CD14-positive monocyte (primary cell): ENCODE measurements around the gene EEA1. TPM values are rescaled to one million over a fixed set of nuclear protein-coding genes. Genes with fewer than 3 reads are reported as not detected.

Experiments used
- DNase-seq, 3 donors: peaks; one replicate each; pipeline ENCODE4 v3.0.0-alpha.2; 2011 to 2022
- H2AFZ ChIP-seq: 2 replicates; pipeline ENCODE4 v1.6.0; 2012; ENCODE audit warnings: mild to moderate bottlenecking, low read depth, low read length, inconsistent platforms; ENCODE audit not compliant: insufficient read depth, poor library complexity, severe bottlenecking
- H3K27ac ChIP-seq, 2 donors: 1 replicate in 1 of 2; 2 replicates in 1 of 2; pipeline ENCODE4 v1.5.1; 2012 to 2013; ENCODE audit warnings: low read length in 2 of 2, control low read depth in 1 of 2, inconsistent platforms in 1 of 2, low read depth in 1 of 2, mild to moderate bottlenecking in 1 of 2
- H3K27me3 ChIP-seq, 2 donors: one replicate each; pipeline versions ENCODE4 v1.6.0 to v1.6.1; 2011 to 2013; ENCODE audit warnings: low read length in 2 of 2; ENCODE audit not compliant: control insufficient read depth in 2 of 2, insufficient read depth in 2 of 2
- H3K36me3 ChIP-seq, 2 donors: replicated peaks in 1 of 2; 1 replicate in 1 of 2; 2 replicates in 1 of 2; pipeline versions ENCODE4 v1.5.1 to v1.6.1; 2012 to 2013; ENCODE audit warnings: low read length in 2 of 2, control low read depth in 1 of 2, inconsistent platforms in 1 of 2, mild to moderate bottlenecking in 1 of 2; ENCODE audit not compliant: insufficient read depth in 2 of 2, control insufficient read depth in 1 of 2
- H3K4me1 ChIP-seq, 2 donors: 1 replicate in 1 of 2; 2 replicates in 1 of 2; pipeline versions ENCODE4 v1.5.1 to v1.6.1; 2012 to 2013; ENCODE audit warnings: low read length in 2 of 2, control low read depth in 1 of 2, inconsistent platforms in 1 of 2, mild to moderate bottlenecking in 1 of 2, moderate library complexity in 1 of 2; ENCODE audit not compliant: insufficient read depth in 2 of 2, control insufficient read depth in 1 of 2
- H3K4me2 ChIP-seq: replicated peaks from 2 replicates; pipeline ENCODE3; 2012; ENCODE audit warnings: low read length, moderate library complexity, mild to moderate bottlenecking; ENCODE audit not compliant: poor library complexity, severe bottlenecking; ENCODE audit errors: extremely low read depth
- H3K4me3 ChIP-seq, 3 experiments: fragments of 200-600 bp in 1 of 3; sonication (generic) in 1 of 3; replicated peaks in 1 of 3; 1 replicate in 2 of 3; 2 replicates in 1 of 3; pipeline ENCODE4 v1.5.1; 2011 to 2013; ENCODE audit warnings: low read length in 3 of 3, mild to moderate bottlenecking in 3 of 3, control low read depth in 2 of 3, low read depth in 2 of 3, inconsistent platforms in 1 of 3, moderate library complexity in 1 of 3
- H3K79me2 ChIP-seq: 2 replicates; pipeline ENCODE4 v1.6.0; 2012; ENCODE audit warnings: mild to moderate bottlenecking, control low read depth, inconsistent platforms, low read length, moderate library complexity; ENCODE audit not compliant: insufficient read depth
- H3K9ac ChIP-seq: 2 replicates; pipeline ENCODE4 v1.6.0; 2017; ENCODE audit warnings: low read length, mild to moderate bottlenecking; ENCODE audit not compliant: insufficient read depth, poor library complexity, severe bottlenecking
- H3K9me3 ChIP-seq, 2 donors: replicated peaks in 1 of 2; 1 replicate in 1 of 2; 2 replicates in 1 of 2; pipeline versions ENCODE4 v1.5.1 to v1.6.1; 2012 to 2013; ENCODE audit warnings: low read length in 2 of 2, control low read depth in 1 of 2; ENCODE audit not compliant: control insufficient read depth in 1 of 2, insufficient read depth in 1 of 2
- H4K20me1 ChIP-seq: 2 replicates; pipeline ENCODE4 v1.6.0; 2012; ENCODE audit warnings: mild to moderate bottlenecking, low read length, control low read depth, moderate library complexity; ENCODE audit not compliant: insufficient read depth
- H3K27ac Mint-ChIP-seq, 7 donors: one replicate each; pipeline ENCODE4 v1.8.0; 2020; ENCODE audit warnings: mild to moderate bottlenecking in 7 of 7, mixed read lengths in 7 of 7, moderate library complexity in 6 of 7, inconsistent platforms in 2 of 7
- H3K27me3 Mint-ChIP-seq, 3 donors: one replicate each; pipeline ENCODE4 v1.8.0; 2021 to 2022; ENCODE audit warnings: low read depth in 3 of 3, mild to moderate bottlenecking in 3 of 3, mixed read lengths in 3 of 3, moderate library complexity in 3 of 3, inconsistent platforms in 1 of 3
- H3K36me3 Mint-ChIP-seq, 2 donors: one replicate each; pipeline ENCODE4 v1.8.0; 2020; ENCODE audit warnings: mixed read lengths in 2 of 2, inconsistent platforms in 1 of 2, mild to moderate bottlenecking in 1 of 2
- H3K4me1 Mint-ChIP-seq: one replicate; pipeline ENCODE4 v1.8.0; 2020; ENCODE audit warnings: mild to moderate bottlenecking, mixed read lengths
- H3K4me3 Mint-ChIP-seq, 2 donors: one replicate each; pipeline ENCODE4 v1.8.0; 2020; ENCODE audit warnings: mild to moderate bottlenecking in 2 of 2, mixed read lengths in 2 of 2, moderate library complexity in 1 of 2
- H3K9me3 Mint-ChIP-seq, 7 donors: one replicate each; pipeline ENCODE4 v1.8.0; 2020 to 2022; ENCODE audit warnings: mixed read lengths in 7 of 7, mild to moderate bottlenecking in 6 of 7, moderate library complexity in 6 of 7, inconsistent platforms in 2 of 7
- CTCF ChIP-seq: fragments of 200-600 bp; IDR thresholded peaks from one replicate; pipeline ENCODE4 v1.8.0; 2022; ENCODE audit warnings: antibody characterized with exemption, mild to moderate bottlenecking
- WGBS: methylation state at CpG from one replicate; pipeline ENCODE4 v1.1.5; 2013; ENCODE audit warnings: missing lambda C conversion rate; ENCODE audit not compliant: insufficient coverage; 5-methylcytosine and 5-hydroxymethylcytosine counted together
- intact Hi-C, 2 donors: fragments of 100-400 bp; cut with micrococcal nuclease; formaldehyde crosslinking; loops; one replicate each; pipeline versions ENCODE4 v1.15.0 to v1.15.1; 2023
- polyA plus RNA-seq, 3 donors: library from polyadenylated mRNA; depleted of rRNA in 1 of 3; unstranded in 2 of 3; stranded (reverse) in 1 of 3; fragments of 300-500 nt in 2 of 3; fragments of >200 nt in 1 of 3; fragmentation: Illumina TruSeq in 2 of 3; gene quantifications; 1 replicate in 2 of 3; 2 replicates in 1 of 3; pipeline ENCODE4 v1.2.3, GENCODE V29; 2012 to 2021

EEA1 gene
- polyA plus RNA-seq, 3 donors: 3.0 to 10.7 (median 3.6) TPM

DNA sequence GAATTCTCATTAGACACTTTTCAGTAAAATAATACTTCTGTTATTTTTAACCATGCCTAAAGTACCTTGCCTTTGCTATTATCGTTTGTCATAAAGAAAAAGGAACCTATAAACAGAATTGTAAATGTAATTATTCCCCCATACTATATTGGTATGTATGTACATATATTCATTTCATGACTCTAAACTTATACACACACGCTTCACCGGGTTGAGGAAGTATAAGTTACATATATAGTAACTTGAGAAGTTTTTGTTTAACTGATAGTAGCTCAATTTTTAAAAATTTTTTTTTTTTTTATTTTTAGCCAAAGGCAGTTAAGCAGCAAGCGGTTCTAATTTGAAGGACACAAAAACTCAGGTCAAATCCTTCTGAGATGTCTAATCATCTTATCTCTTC lies 118.7 kb downstream of the EEA1 start:
- H3K9me3 Mint-ChIP-seq: peaks cover 0 to 3% (median 2%) of the 10 kb centered on the region in 7 donors
- no peak for DNase-seq
- WGBS: no CpG with 5 or more reads among the region's 4 CpGs
- H2AFZ ChIP-seq: no peak overlapping the region
- no peak for TF ChIP-seq CTCF
- H3K79me2 ChIP-seq: no peaks in the 10 kb centered on the region
- H3K27me3 Mint-ChIP-seq: no peaks in the 10 kb centered on the region
- H3K36me3 Mint-ChIP-seq: peaks cover 52 to 71% of the 10 kb centered on the region in 2 donors
- H3K36me3 ChIP-seq: peaks cover 52 to 90% of the 10 kb centered on the region in 2 donors
- H3K4me2 ChIP-seq: no peak overlapping the region
- peaks cover 2% of the 10 kb centered on the region for H3K4me1 Mint-ChIP-seq
- no peaks in the 10 kb centered on the region for H3K27me3 ChIP-seq
- intact Hi-C loops: no loop called here
- H3K9me3 ChIP-seq: no peaks in the 10 kb centered on the region
- no peak overlapping the region for H3K27ac Mint-ChIP-seq
- H3K4me3 ChIP-seq: no peak overlapping the region
- H3K4me1 ChIP-seq: no peaks in the 10 kb centered on the region
- H3K4me3 Mint-ChIP-seq: no peak overlapping the region
- H4K20me1 ChIP-seq: no peaks in the 10 kb centered on the region
- H3K9ac ChIP-seq: no peak overlapping the region
- H3K27ac ChIP-seq: no peak overlapping the region

GRCh38 chr12:92803903-92804302 lies 125.2 kb downstream of the EEA1 start:
- no peak overlapping the region for H3K4me3 Mint-ChIP-seq

More at GRCh38 chr12:92803903-92804302, 125.2 kb downstream of the EEA1 start:
- Histone ChIP-seq H3K79me2 (no peaks in the 10 kb centered on the region), H3K4me2 (no peak overlapping the region), H3K4me3 (no peak overlapping the region), H3K27me3 (no peaks in the 10 kb centered on the region), H3K36me3 (peaks cover 46 to 80% of the 10 kb centered on the region in 2 donors), H3K4me1 (no peaks in the 10 kb centered on the region), H3K9me3 (no peaks in the 10 kb centered on the region), H3K27ac (no peak overlapping the region), H4K20me1 (no peaks in the 10 kb centered on the region), H2AFZ (no peak overlapping the region), H3K9ac (no peak overlapping the region)
- Mint-ChIP-seq H3K36me3 (peaks cover 58 to 74% of the 10 kb centered on the region in 2 donors), H3K9me3 (peaks cover 0 to 3% (median 2%) of the 10 kb centered on the region in 7 donors), H3K4me1 (no peaks in the 10 kb centered on the region), H3K27me3 (no peaks in the 10 kb centered on the region), H3K27ac (peak overlapping the region in 1 of 7 donors; percentile 13)
- no peak for TF ChIP-seq CTCF
- DNase-seq: no peak
- WGBS: 100% methylated on average over 1 of the region's 1 CpG
- intact Hi-C loops: no loop called here
